Measurements from ENCODE around the gene GPR31. TPM values are rescaled to one million over a fixed set of nuclear protein-coding genes. Genes with fewer than 3 reads are reported as not detected.

The GPR31 gene
- total RNA-seq, 1 donor from 2014 or later = not detected

GRCh38 chr6:167121335-167121841 lies 36.4 kb downstream of the GPR31 start:
- no peak for DNase-seq (ENCODE audit: low spot score)

GRCh38 chr6:167120583-167120903 lies 37.2 kb downstream of the GPR31 start:
- DNase-seq (ENCODE audit: low spot score) (no peak), ATAC-seq (no peak)

More at GRCh38 chr6:167121335-167121841, 36.4 kb downstream of the GPR31 start:
- ATAC-seq = no peak

DNA sequence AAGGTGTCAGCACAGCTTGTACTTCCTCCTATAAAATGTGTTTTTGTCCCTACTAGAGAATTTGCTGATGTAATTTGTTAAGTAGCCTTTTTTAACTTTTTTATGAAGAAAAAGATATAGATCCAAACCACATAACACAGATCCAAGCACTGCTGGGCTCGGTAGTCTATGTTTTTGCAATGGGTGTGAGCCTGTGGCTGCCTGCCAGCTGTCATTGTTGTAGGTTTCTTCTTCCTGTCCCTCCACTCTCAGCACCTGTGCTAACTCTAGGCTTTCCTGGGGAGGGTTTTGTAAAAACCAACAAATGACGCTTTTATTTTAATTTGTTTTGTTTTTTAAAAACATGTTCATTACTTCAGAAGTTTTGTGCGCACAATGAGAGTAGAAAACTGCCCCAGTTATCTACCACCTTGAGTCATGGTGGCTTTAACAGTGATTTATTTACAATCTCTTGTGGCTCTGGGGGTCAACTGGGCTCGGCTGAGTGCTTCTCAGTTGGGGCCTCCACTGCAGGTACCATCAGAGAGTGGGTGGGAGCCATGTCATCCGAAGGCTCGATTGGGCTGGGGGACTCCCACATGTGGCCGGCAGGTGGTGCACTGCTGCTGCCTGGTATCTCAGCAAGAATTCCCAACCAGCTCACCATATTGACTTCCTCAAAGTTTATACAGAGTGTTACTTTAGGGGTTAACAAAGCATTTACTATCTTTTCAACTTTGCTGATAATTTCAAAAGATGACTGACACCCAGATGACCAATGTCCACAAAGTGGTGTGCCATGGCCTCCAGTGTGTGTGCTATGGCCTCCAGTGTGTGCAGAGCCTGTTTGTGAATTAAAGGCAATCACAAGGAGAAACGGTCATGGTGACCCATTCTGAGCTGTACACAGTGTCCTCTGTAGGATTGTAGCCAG lies 37.9 kb downstream of the GPR31 start:
- DNase-seq (ENCODE audit: low spot score) (no peak), ATAC-seq (no peak)

DNA sequence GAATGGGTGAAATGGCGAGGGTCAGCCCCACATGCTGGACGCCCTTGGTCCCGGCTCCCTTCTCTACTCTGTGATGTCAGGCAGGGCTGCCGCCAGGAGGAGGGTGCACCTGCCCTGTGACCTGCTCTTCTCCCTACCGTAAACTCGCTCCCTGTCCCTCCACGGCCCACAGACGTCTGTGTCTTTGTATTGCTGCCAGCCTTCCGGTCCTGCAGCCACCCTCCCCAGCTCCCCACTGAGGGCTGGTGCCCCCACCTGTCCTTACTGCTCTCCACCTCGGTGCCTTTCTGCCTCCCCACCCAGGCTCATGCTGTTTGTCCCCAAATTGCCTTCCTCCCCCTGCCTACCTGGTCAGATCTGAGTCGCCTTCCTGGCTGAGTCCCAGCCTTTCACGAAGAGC lies 38.9 kb downstream of the GPR31 start:
- no peak for DNase-seq (ENCODE audit: low spot score)
- ATAC-seq = no peak

DNA sequence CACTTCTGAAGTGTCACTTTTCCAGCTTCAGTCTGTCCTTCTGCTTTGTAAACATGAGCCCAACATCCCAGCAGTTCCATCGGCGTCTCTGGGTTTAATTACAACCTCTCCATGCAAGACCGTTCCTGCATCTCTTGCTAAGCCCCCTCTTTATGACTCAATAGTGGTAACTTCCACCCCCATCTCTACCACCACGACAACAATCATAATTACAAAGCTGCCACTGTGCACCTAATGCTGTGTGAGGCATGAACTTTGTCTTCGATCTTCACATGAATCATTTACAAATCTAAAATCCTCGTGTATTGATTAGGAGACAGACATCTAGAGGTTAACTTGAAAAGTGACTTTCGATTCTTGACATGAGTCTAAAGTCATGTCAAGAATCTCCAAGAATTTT lies 39.8 kb downstream of the GPR31 start:
- ATAC-seq = no peak

DNA sequence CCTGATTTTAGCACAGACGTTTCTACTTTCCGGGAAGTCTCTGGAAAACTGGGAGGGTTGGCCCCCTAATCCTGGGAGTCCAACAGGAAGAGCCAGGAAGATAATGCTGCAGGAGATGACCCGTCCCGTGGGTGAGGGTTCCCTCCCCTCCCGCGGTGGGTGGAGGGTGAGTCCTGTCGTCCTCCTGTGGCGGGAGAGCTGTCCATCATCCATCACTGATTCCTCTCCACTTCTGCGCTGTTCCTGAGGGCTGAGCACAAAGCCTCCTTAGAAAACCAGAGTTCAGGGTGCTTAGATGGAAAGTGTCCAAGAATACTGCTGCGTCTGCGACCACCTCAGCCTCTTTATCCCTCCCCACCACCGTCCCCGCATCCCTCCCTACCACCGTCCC lies 40.9 kb downstream of the GPR31 start:
- no peak for DNase-seq (ENCODE audit: low spot score)
- ATAC-seq = no peak

More for the DNA sequence above, 39.8 kb downstream of the GPR31 start:
- DNase-seq (ENCODE audit: low spot score) = no peak

DNA sequence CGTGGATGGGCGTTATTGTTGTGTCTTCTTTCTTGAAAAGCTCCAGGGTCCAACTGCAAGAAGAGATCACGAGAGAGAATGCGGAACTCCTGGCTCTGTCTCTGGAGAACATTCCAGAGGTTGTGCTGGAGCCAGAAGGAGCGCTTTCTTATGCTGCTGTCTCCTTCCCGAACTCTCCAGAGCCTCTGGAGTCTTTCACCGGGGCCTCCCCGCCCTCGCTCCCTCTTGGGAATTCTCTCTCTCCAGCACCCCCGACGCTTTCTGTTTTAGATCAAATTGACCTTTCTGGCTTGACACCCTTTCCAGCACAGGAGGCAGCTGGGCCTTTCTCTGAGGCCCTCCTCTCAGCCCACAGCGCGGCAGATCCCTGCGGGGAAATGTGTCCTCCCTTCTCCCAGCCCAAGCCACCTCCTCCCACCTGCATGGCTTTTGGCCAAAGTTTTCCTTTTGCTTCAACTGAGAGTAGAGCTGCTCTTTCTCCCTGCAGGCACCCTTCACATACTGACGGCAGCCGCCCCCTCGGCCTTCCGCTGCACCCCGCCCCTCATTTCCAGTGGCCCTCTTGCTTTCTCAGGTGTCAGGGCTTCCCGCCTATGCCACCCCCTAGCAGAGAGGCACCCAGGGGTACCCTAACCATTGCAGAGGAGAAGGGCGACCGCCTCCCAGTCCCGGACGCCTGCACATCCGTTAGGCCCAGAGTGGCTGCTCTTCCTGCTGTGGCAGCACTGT lies 41.5 kb downstream of the GPR31 start:
- no peak for ATAC-seq

GRCh38 chr6:167115054-167115453 lies 42.7 kb downstream of the GPR31 start:
- no peak for DNase-seq (ENCODE audit: low spot score)
- no peak for ATAC-seq

More for the DNA sequence above, 41.5 kb downstream of the GPR31 start:
- DNase-seq (ENCODE audit: low spot score) = no peak

DNA sequence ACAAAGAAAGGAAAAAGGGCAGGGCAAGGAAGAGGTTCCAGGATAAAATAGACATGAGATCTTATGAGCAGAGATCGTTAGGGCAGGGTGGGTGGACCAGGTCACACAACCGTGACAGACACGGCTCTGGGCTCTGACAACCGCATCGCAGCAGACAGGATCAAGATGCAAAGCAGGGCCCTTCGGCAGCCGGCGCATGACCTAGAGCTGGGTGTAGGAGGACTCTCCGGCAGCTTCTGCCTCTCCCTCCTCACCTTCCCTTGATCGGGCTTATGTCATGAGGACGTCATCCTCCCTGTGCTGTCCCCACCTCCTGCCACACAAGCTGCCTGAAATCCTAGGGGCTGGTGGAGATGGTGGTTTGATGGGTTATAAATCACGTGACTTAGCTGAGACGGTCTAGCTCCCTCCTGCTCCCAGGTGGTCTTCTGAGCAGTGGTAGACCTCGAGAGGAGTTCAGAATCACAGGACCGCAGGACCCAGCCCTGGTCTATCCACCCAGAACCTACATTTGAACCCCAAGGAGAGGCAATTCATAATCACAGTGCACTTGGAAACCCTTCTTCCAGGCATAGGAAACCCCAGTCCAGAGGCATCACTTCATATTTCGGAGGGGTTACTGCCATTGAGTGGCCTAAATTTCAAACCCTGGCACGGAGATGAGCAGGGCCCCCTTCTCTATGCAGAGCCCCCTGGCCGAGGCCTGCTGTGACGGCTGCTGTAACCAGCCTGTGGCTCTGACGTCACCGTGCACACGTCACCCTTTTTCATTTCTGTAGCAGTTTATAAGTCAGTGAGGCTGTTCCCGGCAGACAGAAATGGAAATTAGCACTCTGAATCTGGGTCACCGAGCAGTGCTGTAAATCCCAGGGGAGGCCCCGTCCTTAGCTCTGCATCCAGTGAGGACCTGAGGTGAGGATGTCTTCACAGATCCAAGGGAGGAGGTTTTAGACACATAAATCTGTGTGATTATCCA lies 43.6 kb downstream of the GPR31 start:
- ATAC-seq (no peak), DNase-seq (ENCODE audit: low spot score) (no peak)

DNA sequence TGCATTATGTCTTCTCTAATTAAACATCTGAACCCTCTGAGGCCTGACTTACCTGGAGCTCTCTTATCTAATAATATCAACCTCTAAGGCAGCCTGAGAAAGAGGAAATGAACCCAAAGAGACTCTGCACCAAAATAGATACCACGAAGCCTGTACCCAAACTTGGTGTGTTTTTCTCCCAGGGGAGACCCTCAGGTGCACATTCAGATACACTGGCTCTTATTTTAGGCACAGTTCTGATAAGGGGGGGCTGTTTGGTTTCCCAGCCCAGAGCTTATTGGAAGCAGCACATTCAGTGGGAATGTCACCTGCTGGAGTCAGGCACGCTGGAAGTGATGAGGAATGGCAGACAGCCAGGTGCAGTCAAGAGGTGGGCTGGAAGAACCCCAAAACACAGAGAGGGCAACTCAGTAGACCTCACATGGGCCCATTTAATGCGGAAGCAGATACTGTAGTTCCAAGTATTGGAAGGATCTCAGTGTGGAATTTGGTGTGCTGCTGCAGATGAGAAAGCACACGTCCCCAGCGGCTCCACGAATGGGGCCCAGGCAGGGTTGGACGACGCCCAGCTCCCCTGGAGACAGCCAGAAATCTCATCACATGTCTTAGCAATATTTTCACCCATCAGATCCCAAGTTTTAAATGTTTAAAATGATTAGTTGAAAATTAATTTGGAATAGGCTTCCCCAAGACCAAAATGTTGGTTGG lies 44.6 kb downstream of the GPR31 start:
- DNase-seq (ENCODE audit: low spot score) (no peak), ATAC-seq (no peak)

GRCh38 chr6:167112421-167112820 lies 45.4 kb downstream of the GPR31 start:
- DNase-seq (ENCODE audit: low spot score) = no peak
- ATAC-seq = no peak

GRCh38 chr6:167111597-167111996 lies 46.2 kb downstream of the GPR31 start:
- DNase-seq (ENCODE audit: low spot score) = no peak
- no peak for ATAC-seq

- ATAC-seq = no peak
- DNase-seq (ENCODE audit: low spot score) = no peak
These were observed 48.1 kb downstream of the GPR31 start for GRCh38 chr6:167109651-167110050.

DNA sequence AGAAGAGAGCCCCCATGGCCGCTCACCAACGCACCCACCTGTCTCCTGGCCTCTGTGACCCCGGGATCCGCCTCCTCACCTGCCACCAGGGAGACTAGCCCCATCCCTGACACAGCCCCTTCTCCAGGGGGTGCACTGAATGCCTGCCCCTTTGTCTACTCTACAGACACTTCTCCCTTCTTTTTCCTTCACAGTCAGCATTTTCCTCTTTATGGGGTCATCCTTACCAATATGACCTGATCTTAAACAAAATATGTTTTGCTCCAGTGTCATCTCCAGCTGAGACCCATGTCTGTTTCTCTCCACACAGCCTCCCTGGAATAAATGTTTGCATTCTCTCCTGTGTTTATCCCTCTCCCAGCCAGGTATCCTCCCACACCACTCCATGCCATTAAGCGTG lies 49.5 kb downstream of the GPR31 start:
- no peak for ATAC-seq
- no peak for DNase-seq (ENCODE audit: low spot score)

GRCh38 chr6:167107787-167108186 lies 50.0 kb downstream of the GPR31 start:
- DNase-seq (ENCODE audit: low spot score) = no peak
- no peak for ATAC-seq

DNA sequence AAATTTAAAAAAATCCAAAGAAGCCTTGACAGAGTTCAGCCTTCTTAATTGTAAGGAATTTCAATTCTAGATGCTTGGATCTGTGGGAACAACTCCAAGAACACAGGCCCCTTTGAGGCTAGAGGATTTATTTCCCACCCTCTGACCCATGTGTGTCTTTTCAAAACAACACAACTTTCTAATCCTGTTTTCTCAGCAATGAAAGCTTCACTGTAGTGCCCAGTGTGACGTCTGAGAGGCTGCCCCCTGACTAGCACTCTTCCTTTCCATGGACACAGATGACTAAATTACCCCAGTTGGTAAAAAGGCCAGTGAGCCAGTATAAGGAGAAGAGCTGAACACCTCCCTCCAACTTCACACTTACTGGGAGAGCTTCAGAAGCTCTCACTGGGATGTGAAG lies 51.4 kb downstream of the GPR31 start:
- no peak for DNase-seq (ENCODE audit: low spot score)
- ATAC-seq = no peak

All from left lobe of liver (tissue), 2 donors.